Stimulated activated CD4-positive, alpha-beta T cell treated with anti-CD3 and anti-CD28 coated beads, Interleukin-4, amount 100 ng/mL, for 1 hour (primary cell): ENCODE results near the gene CSGALNACT2.

Experiments used
- DNase-seq: peaks from one replicate; pipeline ENCODE4 v3.0.0-alpha.2; 2020

CSGALNACT2 gene

GRCh38 chr10:43230909-43231522 lies 92.8 kb downstream of the CSGALNACT2 start:
- DNase-seq, result no peak

- peak; percentile 1 for DNase-seq
Observed at GRCh38 chr10:43231523-43232078, 93.4 kb downstream of the CSGALNACT2 start.

- no peak for DNase-seq
Observed at GRCh38 chr10:43233601-43234430, 95.6 kb downstream of the CSGALNACT2 start.

- no peak for DNase-seq
Observed at GRCh38 chr10:43234471-43235041, 96.3 kb downstream of the CSGALNACT2 start.
